ENCODE data around the gene ZNF839.
A peak's percentile ranks its signal among the peaks of the same experiment; 100 is the strongest.

The ZNF839 gene

GRCh38 chr14:102356280-102356679, 36.7 kb downstream of the ZNF839 start:
- Histone ChIP-seq H2BK120ac (ENCODE audit: low read depth, low read length) (no peak overlapping the region), H3K36me3 (ENCODE audit: control insufficient read depth, insufficient read depth, low read length) (peaks cover 4% of the 10 kb centered on the region), H2BK5ac (ENCODE audit: low read length) (no peak overlapping the region)

GRCh38 chr14:102359341-102359740, 39.8 kb downstream of the ZNF839 start:
- Histone ChIP-seq H2BK5ac (ENCODE audit: low read length) (no peak overlapping the region), H3K27ac (ENCODE audit: low read depth, low read length) (no peak overlapping the region), H3K9ac (ENCODE audit: low read length) (no peak overlapping the region), H3K36me3 (ENCODE audit: control insufficient read depth, insufficient read depth, low read length) (peaks cover 3% of the 10 kb centered on the region), H4K8ac (ENCODE audit: low read depth, low read length) (no peak overlapping the region), H3K79me1 (ENCODE audit: low read length) (peaks cover 6% of the 10 kb centered on the region), H3K4me1 (ENCODE audit: control insufficient read depth, low read depth, low read length) (peaks cover 5% of the 10 kb centered on the region), H3K27me3 (ENCODE audit: insufficient read depth, low read length, poor library complexity) (no peaks in the 10 kb centered on the region), H3K4me3 (ENCODE audit: low read length) (no peak overlapping the region), H2BK120ac (ENCODE audit: low read depth, low read length) (no peak overlapping the region), H3K23ac (ENCODE audit: low read length) (no peak overlapping the region), H3K79me2 (ENCODE audit: control insufficient read depth, insufficient read depth, low read length) (peaks cover 2% of the 10 kb centered on the region), H3K56ac (ENCODE audit: low read length) (no peak overlapping the region), H3K4ac (ENCODE audit: low read depth, low read length) (no peak overlapping the region), H2AK5ac (ENCODE audit: low read length) (no peak overlapping the region), H2BK15ac (replicated peaks; ENCODE audit: low read depth) (no peak overlapping the region), H3K4me2 (ENCODE audit: low read length) (no peak overlapping the region), H4K5ac (ENCODE audit: low read length) (no peak overlapping the region), H3K18ac (ENCODE audit: low read length) (no peak overlapping the region)
- no peak for DNase-seq
- no CpG with 5 or more reads among the region's 2 CpGs for WGBS (ENCODE audit: extremely low coverage, insufficient coverage, low lambda C conversion rate)

More at GRCh38 chr14:102356280-102356679, 36.7 kb downstream of the ZNF839 start:
- H3K4ac ChIP-seq (ENCODE audit: low read depth, low read length), result no peak overlapping the region
- WGBS (ENCODE audit: extremely low coverage, insufficient coverage, low lambda C conversion rate), result no CpG with 5 or more reads among the region's 3 CpGs
- H3K56ac ChIP-seq (ENCODE audit: low read length), result no peak overlapping the region
- H3K9ac ChIP-seq (ENCODE audit: low read length), result no peak overlapping the region
- H3K79me1 ChIP-seq (ENCODE audit: low read length), result no peaks in the 10 kb centered on the region
- H3K4me3 ChIP-seq (ENCODE audit: low read length), result no peak overlapping the region
- no peaks in the 10 kb centered on the region for H3K4me1 ChIP-seq (ENCODE audit: control insufficient read depth, low read depth, low read length)
- H4K8ac ChIP-seq (ENCODE audit: low read depth, low read length), result no peak overlapping the region
- H2AK5ac ChIP-seq (ENCODE audit: low read length), result no peak overlapping the region
- no peak overlapping the region for H3K18ac ChIP-seq (ENCODE audit: low read length)
- no peak overlapping the region for H2BK15ac ChIP-seq (replicated peaks; ENCODE audit: low read depth)
- no peaks in the 10 kb centered on the region for H3K27me3 ChIP-seq (ENCODE audit: insufficient read depth, low read length, poor library complexity)
- no peak for DNase-seq
- no peaks in the 10 kb centered on the region for H3K79me2 ChIP-seq (ENCODE audit: control insufficient read depth, insufficient read depth, low read length)
- no peak overlapping the region for H3K23ac ChIP-seq (ENCODE audit: low read length)
- H3K27ac ChIP-seq (ENCODE audit: low read depth, low read length), result no peak overlapping the region
- no peak overlapping the region for H4K5ac ChIP-seq (ENCODE audit: low read length)
- H3K4me2 ChIP-seq (ENCODE audit: low read length), result no peak overlapping the region

GRCh38 chr14:102360388-102360787, 40.8 kb downstream of the ZNF839 start:
- H3K56ac ChIP-seq (ENCODE audit: low read length), result no peak overlapping the region
- DNase-seq, result no peak
- no peak overlapping the region for H3K4ac ChIP-seq (ENCODE audit: low read depth, low read length)
- WGBS (ENCODE audit: extremely low coverage, insufficient coverage, low lambda C conversion rate), result no CpG with 5 or more reads among the region's 3 CpGs
- no peaks in the 10 kb centered on the region for H3K27me3 ChIP-seq (ENCODE audit: insufficient read depth, low read length, poor library complexity)
- no peak overlapping the region for H3K9ac ChIP-seq (ENCODE audit: low read length)
- no peak overlapping the region for H2BK15ac ChIP-seq (replicated peaks; ENCODE audit: low read depth)
- H3K79me1 ChIP-seq (ENCODE audit: low read length), result peaks cover 9% of the 10 kb centered on the region
- no peak overlapping the region for H4K5ac ChIP-seq (ENCODE audit: low read length)
- no peak overlapping the region for H2BK5ac ChIP-seq (ENCODE audit: low read length)
- no peak overlapping the region for H2AK5ac ChIP-seq (ENCODE audit: low read length)
- H4K8ac ChIP-seq (ENCODE audit: low read depth, low read length), result no peak overlapping the region
- peaks cover 2% of the 10 kb centered on the region for H3K79me2 ChIP-seq (ENCODE audit: control insufficient read depth, insufficient read depth, low read length)
- peaks cover 5% of the 10 kb centered on the region for H3K4me1 ChIP-seq (ENCODE audit: control insufficient read depth, low read depth, low read length)
- H3K18ac ChIP-seq (ENCODE audit: low read length), result no peak overlapping the region
- no peak overlapping the region for H3K4me2 ChIP-seq (ENCODE audit: low read length)
- H2BK120ac ChIP-seq (ENCODE audit: low read depth, low read length), result no peak overlapping the region
- no peak overlapping the region for H3K4me3 ChIP-seq (ENCODE audit: low read length)
- H3K36me3 ChIP-seq (ENCODE audit: control insufficient read depth, insufficient read depth, low read length), result peaks cover 3% of the 10 kb centered on the region
- no peak overlapping the region for H3K23ac ChIP-seq (ENCODE audit: low read length)
- H3K27ac ChIP-seq (ENCODE audit: low read depth, low read length), result no peak overlapping the region

- Histone ChIP-seq H2AK5ac (ENCODE audit: low read length) (no peak overlapping the region), H4K8ac (ENCODE audit: low read depth, low read length) (no peak overlapping the region), H2BK120ac (ENCODE audit: low read depth, low read length) (no peak overlapping the region), H2BK5ac (ENCODE audit: low read length) (no peak overlapping the region), H3K4me1 (ENCODE audit: control insufficient read depth, low read depth, low read length) (peaks cover 5% of the 10 kb centered on the region), H4K5ac (ENCODE audit: low read length) (no peak overlapping the region), H3K18ac (ENCODE audit: low read length) (no peak overlapping the region), H3K4me2 (ENCODE audit: low read length) (peak overlapping the region; percentile 79), H3K36me3 (ENCODE audit: control insufficient read depth, insufficient read depth, low read length) (no peaks in the 10 kb centered on the region), H3K4ac (ENCODE audit: low read depth, low read length) (no peak overlapping the region), H3K79me1 (ENCODE audit: low read length) (peaks cover 11% of the 10 kb centered on the region), H3K56ac (ENCODE audit: low read length) (peak overlapping the region; percentile 84), H3K9ac (ENCODE audit: low read length) (peak overlapping the region; percentile 72), H3K27ac (ENCODE audit: low read depth, low read length) (no peak overlapping the region), H3K79me2 (ENCODE audit: control insufficient read depth, insufficient read depth, low read length) (peaks cover 2% of the 10 kb centered on the region), H3K23ac (ENCODE audit: low read length) (no peak overlapping the region), H3K27me3 (ENCODE audit: insufficient read depth, low read length, poor library complexity) (no peaks in the 10 kb centered on the region), H3K4me3 (ENCODE audit: low read length) (peak overlapping the region; percentile 68), H2BK15ac (replicated peaks; ENCODE audit: low read depth) (no peak overlapping the region)
- DNase-seq, result no peak
- no CpG with 5 or more reads among the region's 4 CpGs for WGBS (ENCODE audit: extremely low coverage, insufficient coverage, low lambda C conversion rate)
Measured at GRCh38 chr14:102362084-102362483, 42.5 kb downstream of the ZNF839 start.

GRCh38 chr14:102362545-102363181, 43.1 kb downstream of the ZNF839 start, which contains the start of the genes CINP and TECPR2:
TSS of gene CINP (minus strand) at chr14:102362890. CDS start at chr14:102362851, 39 bp downstream.
TSS of gene TECPR2 (plus strand) at chr14:102362941. CDS start at chr14:102376722, 13,781 bp downstream.
- Histone ChIP-seq H3K4ac (ENCODE audit: low read depth, low read length) (peak within 1 kb of the TSS; percentile 90), H3K4me1 (ENCODE audit: control insufficient read depth, low read depth, low read length) (peaks cover 5% of the 10 kb centered on the region), H3K23ac (ENCODE audit: low read length) (no peak within 1 kb of the TSS), H3K18ac (ENCODE audit: low read length) (peak within 1 kb of the TSS; percentile 65), H3K4me3 (ENCODE audit: low read length) (peak within 1 kb of the TSS; percentile 72), H2BK15ac (replicated peaks; ENCODE audit: low read depth) (no peak within 1 kb of the TSS), H3K9ac (ENCODE audit: low read length) (peak within 1 kb of the TSS; percentile 90), H3K4me2 (ENCODE audit: low read length) (peak within 1 kb of the TSS; percentile 97), H2AK5ac (ENCODE audit: low read length) (no peak within 1 kb of the TSS), H3K36me3 (ENCODE audit: control insufficient read depth, insufficient read depth, low read length) (no peaks in the 10 kb centered on the region), H2BK5ac (ENCODE audit: low read length) (no peak within 1 kb of the TSS), H3K79me2 (ENCODE audit: control insufficient read depth, insufficient read depth, low read length) (peaks cover 2% of the 10 kb centered on the region), H4K5ac (ENCODE audit: low read length) (no peak within 1 kb of the TSS), H3K27ac (ENCODE audit: low read depth, low read length) (peak within 1 kb of the TSS; percentile 37), H3K56ac (ENCODE audit: low read length) (peak within 1 kb of the TSS; percentile 89), H2BK120ac (ENCODE audit: low read depth, low read length) (no peak within 1 kb of the TSS), H4K8ac (ENCODE audit: low read depth, low read length) (no peak within 1 kb of the TSS), H3K79me1 (ENCODE audit: low read length) (peaks cover 11% of the 10 kb centered on the region), H3K27me3 (ENCODE audit: insufficient read depth, low read length, poor library complexity) (no peaks in the 10 kb centered on the region)
- peak; percentile 96 for DNase-seq
- WGBS (ENCODE audit: extremely low coverage, insufficient coverage, low lambda C conversion rate), result no CpG with 5 or more reads among the region's 58 CpGs
